ENCODE results near the gene SSBP2. TPM values are rescaled to one million over a fixed set of nuclear protein-coding genes. Genes with fewer than 3 reads are reported as not detected.

Gene SSBP2
- total RNA-seq (10 to 100 TPM; 73.7 to 92.0 TPM), polyA plus RNA-seq (10 to 100 TPM; 36.2 to 60.9 TPM)
- long read RNA-seq, donor 1, full-length matches to known transcripts = 127 of 161 reads
- long read RNA-seq, donor 1, partial matches to known transcripts = 7 of 161 reads
- long read RNA-seq, donor 1, other reads (novel, unspliced or antisense) = 27 of 161 reads
- long read RNA-seq, donor 2, full-length matches to known transcripts = 20 of 47 reads
- long read RNA-seq, donor 2, partial matches to known transcripts = 7 of 47 reads
- long read RNA-seq, donor 2, other reads (novel, unspliced or antisense) = 20 of 47 reads

DNA sequence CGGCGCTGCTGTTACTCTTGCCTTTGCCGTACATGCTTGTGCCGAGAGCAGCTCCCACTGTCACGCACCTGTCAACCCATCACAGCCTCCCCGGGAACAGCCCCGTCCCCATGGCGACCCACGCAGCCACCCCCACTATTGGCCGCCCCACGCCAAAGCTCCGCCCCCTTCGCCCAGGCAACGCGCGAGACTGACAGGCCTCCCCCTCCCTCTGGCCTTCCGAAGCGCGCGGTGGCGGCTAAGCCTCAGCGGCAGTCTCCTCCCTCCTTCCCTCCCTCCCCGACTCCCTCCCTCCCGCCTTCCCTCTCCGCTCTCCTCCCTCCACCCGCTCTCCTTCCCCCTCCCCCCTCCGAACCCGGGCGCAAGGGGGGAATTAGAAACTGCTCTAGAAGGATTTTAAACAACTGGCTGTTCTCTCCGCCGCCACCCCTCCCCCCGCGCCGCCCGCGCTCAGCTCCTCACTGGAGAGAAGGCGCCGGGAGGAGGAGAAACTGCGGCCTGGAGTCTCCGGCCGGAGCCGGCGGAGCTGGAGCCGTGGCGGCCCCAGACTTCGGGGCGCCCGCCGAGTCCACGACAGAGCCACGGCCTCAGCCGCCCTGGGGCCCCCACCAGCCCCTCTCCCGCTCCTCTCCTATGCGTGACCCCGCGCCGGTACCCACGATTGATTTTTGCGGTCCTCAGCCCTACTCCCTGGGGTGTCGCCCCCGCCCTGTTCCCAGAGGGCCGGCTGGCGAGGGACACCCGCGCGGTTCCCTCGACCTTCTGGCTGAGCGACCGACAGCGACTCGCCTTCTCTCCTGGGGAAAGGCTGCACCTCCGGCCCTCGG is at the start of gene SSBP2:
Gene SSBP2, minus strand, starts transcription at position 89 of the 827 bp plus-strand sequence. Its CDS starts 55 bp downstream, at position 34.
- no peaks in the 10 kb centered on the region for H3K36me3 ChIP-seq (ENCODE audit: control insufficient read depth in 1 of 2, insufficient read depth in 2 of 2, low read length in 1 of 2)

DNA sequence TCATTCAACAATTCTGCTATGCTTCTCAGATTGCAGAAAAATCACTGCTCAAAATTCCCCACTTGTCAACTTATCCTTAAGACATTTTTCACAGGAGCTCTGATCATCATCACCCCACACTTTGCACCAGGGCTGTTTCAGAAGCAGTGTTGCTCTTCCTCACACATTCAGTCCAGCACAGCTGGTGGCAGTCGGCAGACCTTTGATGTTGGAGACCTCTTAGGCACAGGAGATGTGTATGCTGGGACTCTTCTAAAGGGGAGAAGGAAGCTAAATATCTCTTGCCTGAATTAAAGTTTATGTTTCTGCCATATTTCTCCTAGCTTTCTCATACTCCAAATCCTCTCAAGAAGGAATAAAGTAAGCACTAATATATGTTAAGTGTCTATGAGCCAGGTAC is 44.8 kb upstream of the SSBP2 start:
- H3K27ac ChIP-seq (ENCODE audit: low read depth in 1 of 2, low read length in 2 of 2) = no peak overlapping the region
- WGBS, 2 donors = 79 to 85% methylated on average over 1 of the region's 1 CpG
- H3K36me3 ChIP-seq (ENCODE audit: control insufficient read depth in 1 of 2, insufficient read depth in 2 of 2, low read length in 1 of 2) = no peaks in the 10 kb centered on the region
- no peak for DNase-seq
- ATAC-seq (ENCODE audit: low FRiP score) = no peak
- no peak overlapping the region for H3K4me3 ChIP-seq (ENCODE audit: low read length in 2 of 2)
- H3K9me3 ChIP-seq (ENCODE audit: control insufficient read depth, low read length) = no peaks in the 10 kb centered on the region
- H3K4me1 ChIP-seq (ENCODE audit: control insufficient read depth in 1 of 2, insufficient read depth in 2 of 2, low read length in 2 of 2) = no peaks in the 10 kb centered on the region
- intact Hi-C loops (cut with DNase I) = no loop called here
- no peaks in the 10 kb centered on the region for H3K27me3 ChIP-seq (ENCODE audit: control insufficient read depth in 1 of 2, insufficient read depth in 2 of 2, low read length in 1 of 2)

More for the DNA sequence above, at the start of gene SSBP2:
- peak within 1 kb of the TSS; percentile 58 to 91 for H3K27ac ChIP-seq (ENCODE audit: low read depth in 1 of 2, low read length in 2 of 2)
- H3K4me1 ChIP-seq (ENCODE audit: control insufficient read depth in 1 of 2, insufficient read depth in 2 of 2, low read length in 2 of 2) = no peaks in the 10 kb centered on the region
- ATAC-seq (ENCODE audit: low FRiP score) (peak; percentile 97), DNase-seq (peak; percentile 99 to 100)
- intact Hi-C loops (cut with DNase I) = loop anchor here (1.0 to 10.0 kb wide), 8 partner anchors 36 to 516 kb away; partner anchors contain the start of genes ATG10 (in 2 of the 2) and CKMT2 (in 1 of the 2)
- 1% methylated on average over 44 to 73 of the region's 73 CpGs for WGBS, 2 donors
- H3K4me3 ChIP-seq (ENCODE audit: low read length in 2 of 2) = peak within 1 kb of the TSS; percentile 94 to 95
- H3K27me3 ChIP-seq (ENCODE audit: control insufficient read depth in 1 of 2, insufficient read depth in 2 of 2, low read length in 1 of 2) = no peaks in the 10 kb centered on the region
- H3K9me3 ChIP-seq (ENCODE audit: control insufficient read depth, low read length) = no peaks in the 10 kb centered on the region

DNA sequence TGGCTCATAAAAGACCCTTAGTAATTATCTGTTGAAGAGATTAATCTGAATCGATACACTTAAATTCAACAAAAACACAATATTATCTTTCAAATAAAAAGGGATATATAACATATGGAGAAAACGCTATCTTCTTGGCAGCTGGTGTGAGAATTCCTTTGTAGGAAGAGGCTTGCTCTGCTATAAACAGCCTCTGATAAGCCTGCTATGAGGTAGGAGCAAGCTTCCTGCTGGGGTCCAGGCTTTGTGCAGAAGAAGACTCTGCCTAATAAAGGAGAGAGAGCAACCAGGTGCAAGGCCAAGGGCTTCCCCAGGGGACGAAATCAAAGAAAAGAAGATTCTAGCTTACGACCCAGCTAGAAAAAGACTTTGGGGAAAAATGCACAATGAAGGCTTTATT is 43.3 kb upstream of the SSBP2 start:
- Histone ChIP-seq H3K36me3 (ENCODE audit: control insufficient read depth in 1 of 2, insufficient read depth in 2 of 2, low read length in 1 of 2) (no peaks in the 10 kb centered on the region), H3K9me3 (ENCODE audit: control insufficient read depth, low read length) (no peaks in the 10 kb centered on the region), H3K4me1 (ENCODE audit: control insufficient read depth in 1 of 2, insufficient read depth in 2 of 2, low read length in 2 of 2) (no peaks in the 10 kb centered on the region), H3K27ac (ENCODE audit: low read depth in 1 of 2, low read length in 2 of 2) (no peak overlapping the region), H3K27me3 (ENCODE audit: control insufficient read depth in 1 of 2, insufficient read depth in 2 of 2, low read length in 1 of 2) (no peaks in the 10 kb centered on the region), H3K4me3 (ENCODE audit: low read length in 2 of 2) (no peak overlapping the region)
- intact Hi-C loops (cut with DNase I) = no loop called here
- no peak for ATAC-seq (ENCODE audit: low FRiP score)
- no peak for DNase-seq
- WGBS, 2 donors = 64 to 68% methylated on average over 4 of the region's 4 CpGs

DNA sequence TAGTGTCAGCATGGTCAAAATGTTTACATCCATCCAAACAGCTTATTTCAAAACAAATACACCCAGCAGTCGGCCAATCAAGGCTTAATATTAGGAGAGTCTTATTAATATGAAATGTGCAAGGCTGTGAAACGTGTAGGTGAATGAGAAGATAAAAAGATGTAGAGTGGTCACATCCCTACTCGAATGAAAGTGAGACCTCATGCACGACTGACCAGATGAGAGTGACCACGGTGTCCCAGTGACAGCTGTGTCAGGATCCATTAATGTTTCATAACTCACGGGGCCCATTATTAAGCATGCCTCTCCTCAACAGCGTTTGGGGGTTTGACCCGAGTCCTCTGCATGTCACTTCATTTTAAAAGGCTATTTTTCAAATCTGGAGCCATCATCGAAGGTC is 39.4 kb upstream of the SSBP2 start:
- H3K9me3 ChIP-seq (ENCODE audit: control insufficient read depth, low read length) = no peaks in the 10 kb centered on the region
- peaks cover 4% of the 10 kb centered on the region in 2 donors for H3K4me1 ChIP-seq (ENCODE audit: control insufficient read depth in 1 of 2, insufficient read depth in 2 of 2, low read length in 2 of 2)
- H3K27ac ChIP-seq (ENCODE audit: low read depth in 1 of 2, low read length in 2 of 2) = no peak overlapping the region
- no peaks in the 10 kb centered on the region for H3K27me3 ChIP-seq (ENCODE audit: control insufficient read depth in 1 of 2, insufficient read depth in 2 of 2, low read length in 1 of 2)
- no peak for DNase-seq
- no peak overlapping the region for H3K4me3 ChIP-seq (ENCODE audit: low read length in 2 of 2)
- no peaks in the 10 kb centered on the region for H3K36me3 ChIP-seq (ENCODE audit: control insufficient read depth in 1 of 2, insufficient read depth in 2 of 2, low read length in 1 of 2)
- ATAC-seq (ENCODE audit: low FRiP score) = no peak
- intact Hi-C loops (cut with DNase I) = no loop called here
- 85 to 89% methylated on average over 9 of the region's 9 CpGs for WGBS, 2 donors

DNA sequence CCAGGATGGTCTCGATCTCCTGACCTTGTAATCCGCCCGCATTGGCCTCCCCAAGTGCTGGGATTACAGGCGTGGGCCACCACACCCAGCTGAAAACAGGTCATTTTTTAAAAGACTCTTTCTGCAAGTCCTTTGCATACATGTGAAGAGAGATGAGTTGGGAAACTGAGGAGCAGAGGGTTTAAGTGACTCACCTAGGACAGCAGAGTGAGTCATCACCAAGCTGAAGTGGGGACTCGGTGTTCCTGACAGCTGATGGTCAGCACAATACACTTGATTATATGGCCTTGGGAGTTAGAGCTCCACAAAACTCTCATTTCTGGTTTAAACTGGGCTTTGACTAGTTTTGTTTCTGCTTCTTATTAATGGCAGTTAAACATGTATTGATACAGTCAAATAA is 38.1 kb upstream of the SSBP2 start:
- WGBS, 2 donors = 93 to 96% methylated on average over 5 of the region's 5 CpGs
- intact Hi-C loops (cut with DNase I) = no loop called here

DNA sequence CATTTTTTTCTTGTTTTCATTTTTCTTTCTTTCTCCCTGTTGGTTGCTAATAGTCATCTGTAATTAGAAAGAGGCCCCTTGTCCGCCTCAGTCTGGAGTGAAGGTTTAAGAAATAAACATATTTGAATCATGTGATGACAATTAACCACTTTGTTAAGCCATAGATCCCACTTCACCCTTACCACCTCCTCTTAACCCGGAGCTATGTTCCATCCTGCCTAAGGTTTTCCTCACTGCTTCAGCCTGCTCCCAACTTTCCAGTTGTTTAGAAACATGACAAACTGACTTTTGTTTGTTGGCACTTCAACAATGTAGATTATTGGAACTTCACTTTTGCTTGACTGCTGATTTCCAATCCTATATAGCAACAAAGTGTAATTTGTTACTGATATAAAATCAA is 37.4 kb upstream of the SSBP2 start:
- ATAC-seq (ENCODE audit: low FRiP score) (no peak), DNase-seq (no peak)
- H3K4me3 ChIP-seq (ENCODE audit: low read length in 2 of 2) = no peak overlapping the region
- no peaks in the 10 kb centered on the region for H3K9me3 ChIP-seq (ENCODE audit: control insufficient read depth, low read length)
- H3K4me1 ChIP-seq (ENCODE audit: control insufficient read depth in 1 of 2, insufficient read depth in 2 of 2, low read length in 2 of 2) = peaks cover 4 to 6% of the 10 kb centered on the region in 2 donors
- intact Hi-C loops (cut with DNase I) = loop anchor here (1.0 kb wide), 1 partner anchor 63 kb away; no protein-coding TSS in a partner anchor
- no peaks in the 10 kb centered on the region for H3K27me3 ChIP-seq (ENCODE audit: control insufficient read depth in 1 of 2, insufficient read depth in 2 of 2, low read length in 1 of 2)
- WGBS, 2 donors = 48 to 59% methylated on average over 2 of the region's 2 CpGs
- no peak overlapping the region for H3K27ac ChIP-seq (ENCODE audit: low read depth in 1 of 2, low read length in 2 of 2)
- no peaks in the 10 kb centered on the region for H3K36me3 ChIP-seq (ENCODE audit: control insufficient read depth in 1 of 2, insufficient read depth in 2 of 2, low read length in 1 of 2)

More for the DNA sequence above, 38.1 kb upstream of the SSBP2 start:
- Histone ChIP-seq H3K9me3 (ENCODE audit: control insufficient read depth, low read length) (no peaks in the 10 kb centered on the region), H3K4me3 (ENCODE audit: low read length in 2 of 2) (no peak overlapping the region), H3K27ac (ENCODE audit: low read depth in 1 of 2, low read length in 2 of 2) (no peak overlapping the region), H3K27me3 (ENCODE audit: control insufficient read depth in 1 of 2, insufficient read depth in 2 of 2, low read length in 1 of 2) (no peaks in the 10 kb centered on the region), H3K4me1 (ENCODE audit: control insufficient read depth in 1 of 2, insufficient read depth in 2 of 2, low read length in 2 of 2) (peaks cover 4% of the 10 kb centered on the region in 2 donors), H3K36me3 (ENCODE audit: control insufficient read depth in 1 of 2, insufficient read depth in 2 of 2, low read length in 1 of 2) (no peaks in the 10 kb centered on the region)
- ATAC-seq (ENCODE audit: low FRiP score) (no peak), DNase-seq (no peak)

DNA sequence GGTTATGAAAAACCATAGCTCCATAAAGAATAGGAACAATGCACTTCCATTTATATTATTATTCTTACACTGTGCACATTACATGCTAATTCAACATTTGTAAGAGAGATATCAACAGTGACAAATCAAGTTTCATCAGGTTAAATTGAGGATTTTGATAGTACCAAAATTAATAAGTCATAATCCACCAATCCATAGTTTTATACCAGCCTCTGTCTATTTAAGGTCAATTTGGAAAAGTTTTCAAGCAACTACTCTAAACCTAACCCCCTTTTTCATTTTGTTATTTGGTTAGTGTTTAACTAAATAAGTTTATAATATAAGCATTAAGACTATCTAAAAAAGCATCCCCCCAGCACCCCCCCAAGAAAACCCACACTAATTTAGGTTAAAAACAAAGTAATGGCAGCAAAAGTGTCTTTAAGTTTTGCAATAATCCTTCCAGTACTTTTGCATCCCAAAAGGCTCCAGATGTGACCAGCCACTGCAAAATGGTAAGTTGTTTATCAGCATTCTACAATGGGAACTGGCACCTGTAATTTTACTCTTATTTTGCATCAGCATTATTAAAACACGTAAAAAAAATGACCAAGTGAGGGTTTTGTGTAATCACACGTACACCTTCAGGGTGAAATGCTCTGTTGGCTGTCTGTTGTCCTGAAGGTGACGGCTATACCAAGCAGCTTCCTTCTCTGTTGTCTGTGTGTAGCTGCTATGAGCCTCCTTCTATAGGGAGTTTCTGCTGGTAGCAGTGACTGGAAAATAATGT is 36.8 kb upstream of the SSBP2 start:
- peak; percentile 86 for ATAC-seq (ENCODE audit: low FRiP score)
- intact Hi-C loops (cut with DNase I) = loop anchor here (1.0 to 2.0 kb wide), 3 partner anchors 36 to 64 kb away; partner anchors contain the start of gene SSBP2 (in 2 of the 2)
- Histone ChIP-seq H3K4me3 (ENCODE audit: low read length in 2 of 2) (no peak overlapping the region), H3K4me1 (ENCODE audit: control insufficient read depth in 1 of 2, insufficient read depth in 2 of 2, low read length in 2 of 2) (peaks cover 4 to 6% of the 10 kb centered on the region in 2 donors), H3K27me3 (ENCODE audit: control insufficient read depth in 1 of 2, insufficient read depth in 2 of 2, low read length in 1 of 2) (no peaks in the 10 kb centered on the region), H3K9me3 (ENCODE audit: control insufficient read depth, low read length) (no peaks in the 10 kb centered on the region), H3K27ac (ENCODE audit: low read depth in 1 of 2, low read length in 2 of 2) (no peak overlapping the region), H3K36me3 (ENCODE audit: control insufficient read depth in 1 of 2, insufficient read depth in 2 of 2, low read length in 1 of 2) (no peaks in the 10 kb centered on the region)
- 4 to 6% methylated on average over 3 of the region's 3 CpGs for WGBS, 2 donors
- DNase-seq = peak in 1 of 2 donors; percentile 71

DNA sequence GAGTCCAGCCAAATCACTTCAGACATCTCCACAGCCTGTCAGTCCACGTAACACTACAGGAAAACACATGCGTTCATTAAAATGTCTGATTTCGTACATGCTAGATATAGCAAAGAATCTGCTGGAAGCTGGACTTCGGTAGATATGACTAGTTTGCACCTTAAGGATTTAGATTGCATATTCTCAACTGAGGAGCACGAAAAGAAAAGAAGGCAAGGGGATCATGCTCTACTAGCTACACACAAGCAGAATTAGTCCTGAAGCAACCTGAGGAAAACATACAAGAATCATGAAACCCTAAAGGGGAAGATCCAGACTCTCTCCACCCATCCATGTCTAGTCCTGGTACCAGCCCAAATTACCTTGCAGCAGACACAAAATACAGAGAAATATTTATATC is 36.1 kb upstream of the SSBP2 start:
- H3K9me3 ChIP-seq (ENCODE audit: control insufficient read depth, low read length) = no peaks in the 10 kb centered on the region
- intact Hi-C loops (cut with DNase I) = loop anchor here (1.0 to 2.0 kb wide), 2 partner anchors 36 kb away; partner anchors contain the start of gene SSBP2 (in 2 of the 2)
- 24 to 33% methylated on average over 5 of the region's 5 CpGs for WGBS, 2 donors
- H3K4me3 ChIP-seq (ENCODE audit: low read length in 2 of 2) = no peak overlapping the region
- no peak for ATAC-seq (ENCODE audit: low FRiP score)
- peaks cover 4 to 6% of the 10 kb centered on the region in 2 donors for H3K4me1 ChIP-seq (ENCODE audit: control insufficient read depth in 1 of 2, insufficient read depth in 2 of 2, low read length in 2 of 2)
- DNase-seq = no peak
- no peaks in the 10 kb centered on the region for H3K27me3 ChIP-seq (ENCODE audit: control insufficient read depth in 1 of 2, insufficient read depth in 2 of 2, low read length in 1 of 2)
- H3K27ac ChIP-seq (ENCODE audit: low read depth in 1 of 2, low read length in 2 of 2) = peak overlapping the region in 1 of 2 donors; percentile 17
- no peaks in the 10 kb centered on the region for H3K36me3 ChIP-seq (ENCODE audit: control insufficient read depth in 1 of 2, insufficient read depth in 2 of 2, low read length in 1 of 2)
